Inflammatory macrophage treated with lipopolysaccharide for 4 hours (primary cell): ENCODE measurements around the gene ERC1.
"Not testable (repeated sequence)": the region's sequence is repeated elsewhere in the genome, so short reads cannot be mapped to it uniquely, and the experiment has no call there.

Experiments used
- DNase-seq: peaks from one replicate; pipeline ENCODE4 v3.0.0-alpha.2; 2020

Gene ERC1

DNA sequence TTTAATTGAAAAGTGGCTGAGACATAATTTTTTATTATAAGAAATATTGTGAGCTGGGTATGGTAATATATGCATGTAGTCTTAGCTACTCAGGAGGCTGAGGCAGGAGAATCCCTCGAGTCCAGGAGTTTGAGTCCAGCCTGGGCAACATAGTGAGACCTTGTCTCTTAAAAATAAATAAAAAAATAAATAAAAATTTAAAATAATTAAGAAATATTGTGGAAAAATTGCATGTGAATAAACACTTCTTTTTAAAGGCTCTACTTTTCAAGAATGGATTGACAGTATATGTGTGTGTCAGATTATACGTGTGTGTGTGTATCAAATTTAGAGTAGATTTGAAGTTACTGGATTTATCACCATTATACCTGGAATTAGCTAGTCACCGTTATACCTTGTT, 43.2 kb downstream of the ERC1 start:
- DNase-seq: no peak

DNA sequence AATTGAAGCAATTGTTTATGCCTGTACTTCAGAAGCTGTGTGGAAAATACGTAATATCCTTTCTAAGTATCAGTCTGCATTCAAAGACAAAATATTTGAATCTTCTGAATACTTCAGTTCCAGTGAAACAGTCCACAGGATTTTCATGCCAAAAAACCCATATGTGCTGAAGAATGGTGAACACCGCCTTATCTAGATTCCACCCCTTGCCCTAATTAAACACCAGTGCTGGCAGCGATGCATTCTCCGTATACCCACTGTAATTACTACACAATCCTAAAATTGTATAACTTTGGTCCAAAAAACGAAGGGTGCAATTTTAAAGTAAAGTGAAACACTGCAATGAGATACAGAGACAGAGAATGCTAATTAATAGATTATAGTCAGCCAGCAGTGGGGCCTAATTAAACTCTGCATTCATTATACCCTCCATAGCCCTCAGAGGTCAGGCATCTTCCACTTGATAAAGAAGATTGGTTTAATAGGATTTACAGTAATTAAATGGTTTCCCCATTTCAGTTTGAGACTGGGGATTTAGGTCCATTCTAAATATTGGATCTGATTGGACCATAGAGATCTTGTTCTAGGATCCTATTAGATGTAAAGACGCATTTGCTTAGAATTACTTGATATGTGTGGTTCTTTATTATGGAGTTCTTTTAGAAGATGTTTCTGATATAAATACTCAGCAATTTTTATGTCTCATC, 43.9 kb downstream of the ERC1 start:
- no peak for DNase-seq

DNA sequence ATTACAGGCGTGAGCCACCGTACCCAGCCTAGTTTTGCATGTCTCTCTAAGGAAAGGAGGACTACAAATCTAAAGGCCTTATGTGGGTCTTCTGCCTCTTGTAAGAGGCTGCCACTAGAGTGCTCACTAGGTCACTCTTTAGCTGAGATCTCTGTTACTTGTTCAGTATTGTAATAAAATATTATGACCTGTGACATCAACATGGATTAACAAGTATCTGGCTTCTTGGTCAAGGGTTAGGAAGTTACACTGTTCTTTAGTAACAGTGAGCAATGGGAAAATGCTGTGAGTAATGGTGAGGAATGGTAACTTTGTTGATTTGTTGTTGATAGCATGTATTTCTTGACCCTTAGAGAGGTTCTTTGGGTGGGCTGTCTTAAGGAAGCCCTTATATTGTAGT, 50.5 kb downstream of the ERC1 start:
- no peak for DNase-seq

DNA sequence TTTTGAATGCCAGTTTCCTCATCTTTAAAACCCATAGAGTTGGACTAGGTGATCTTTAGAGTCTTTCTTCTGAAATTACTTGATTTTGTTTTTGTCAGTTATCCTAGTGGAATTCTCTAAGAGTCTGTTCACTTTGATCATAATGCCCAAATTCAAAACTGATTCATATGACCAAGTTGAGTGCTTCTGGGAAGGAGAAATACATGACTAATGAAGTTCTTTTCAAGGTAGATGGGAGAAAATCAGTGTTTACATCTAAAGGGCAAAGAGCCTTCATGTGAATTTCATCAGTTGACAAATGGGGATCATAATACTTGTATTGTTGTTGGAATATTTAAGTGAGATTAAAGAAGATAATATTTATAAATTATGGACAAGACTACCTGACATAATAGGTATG, 53.2 kb downstream of the ERC1 start:
- no peak for DNase-seq

DNA sequence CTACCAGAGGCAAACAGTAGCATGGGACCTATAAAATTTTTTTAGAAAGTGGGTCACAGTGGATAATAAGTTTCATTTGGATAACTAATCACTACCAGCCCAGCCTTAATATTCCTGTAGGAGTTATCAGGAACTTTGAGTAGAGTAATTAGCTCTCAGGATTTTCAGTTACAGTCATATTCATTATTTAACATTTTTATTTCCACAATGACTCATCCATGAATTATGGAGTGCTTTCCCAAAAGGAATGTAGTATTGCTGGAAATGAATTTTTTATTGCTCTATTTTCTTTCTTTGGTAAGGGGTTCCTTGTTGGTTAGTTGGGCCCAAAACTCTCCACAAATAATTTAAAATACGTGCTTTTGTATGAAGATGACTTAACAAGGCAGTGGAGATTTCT, 53.7 kb downstream of the ERC1 start:
- no peak for DNase-seq

DNA sequence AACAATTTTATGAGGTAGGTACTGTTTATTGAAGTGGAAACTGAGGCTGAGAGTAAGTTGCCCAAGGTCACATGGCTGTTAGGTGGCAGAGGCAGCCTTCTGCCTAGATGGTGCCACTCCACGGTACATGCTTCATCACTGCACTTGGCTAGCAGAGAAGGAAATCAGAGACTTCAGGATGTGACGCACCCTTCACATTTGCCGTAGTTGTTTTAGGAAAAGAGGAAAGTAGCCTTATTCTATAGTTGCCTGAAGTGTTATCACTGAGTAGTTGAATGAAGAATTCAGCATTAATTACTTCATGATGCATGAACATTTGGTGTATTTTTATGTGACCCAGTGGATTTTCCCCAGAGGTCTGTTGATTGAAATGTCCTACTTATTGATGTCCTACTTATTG, 55.7 kb downstream of the ERC1 start:
- DNase-seq: peak; percentile 27

DNA sequence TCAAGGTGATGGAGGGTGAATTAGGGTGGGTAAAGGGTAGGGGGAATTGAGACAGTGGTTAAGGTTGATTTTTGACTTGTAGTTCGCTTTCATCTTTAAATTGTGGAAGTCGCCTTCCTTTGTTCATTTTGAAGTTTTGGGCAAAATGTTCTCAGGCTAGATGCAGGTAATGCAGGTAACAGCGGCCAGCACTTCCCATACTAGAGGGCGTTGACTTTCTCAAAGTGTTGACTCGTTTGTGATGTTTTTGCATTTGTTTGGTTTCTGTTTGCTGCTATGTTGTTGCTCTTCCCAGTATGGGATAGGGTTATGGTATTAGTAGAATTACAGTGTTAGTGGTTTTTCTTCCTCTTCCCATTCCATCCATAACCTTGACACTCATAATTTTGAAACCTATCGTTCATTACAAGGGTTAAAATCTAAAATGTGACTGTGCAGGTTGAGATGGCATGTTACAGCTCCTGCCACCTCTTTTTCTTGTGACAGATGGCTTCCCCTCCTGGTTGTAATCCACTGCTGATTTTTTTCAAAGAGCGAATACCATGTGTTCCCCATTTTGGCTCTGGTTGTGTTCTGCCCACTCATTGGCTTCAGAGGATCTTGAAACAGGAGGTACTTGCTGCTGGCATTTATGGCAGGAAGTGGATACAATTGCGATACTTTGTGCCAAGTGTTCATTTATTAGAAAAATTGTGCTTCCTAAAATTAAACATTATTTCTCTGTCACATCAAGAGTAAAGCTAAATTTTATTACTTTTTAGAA, 57.1 kb downstream of the ERC1 start:
- DNase-seq: peak; percentile 88

DNA sequence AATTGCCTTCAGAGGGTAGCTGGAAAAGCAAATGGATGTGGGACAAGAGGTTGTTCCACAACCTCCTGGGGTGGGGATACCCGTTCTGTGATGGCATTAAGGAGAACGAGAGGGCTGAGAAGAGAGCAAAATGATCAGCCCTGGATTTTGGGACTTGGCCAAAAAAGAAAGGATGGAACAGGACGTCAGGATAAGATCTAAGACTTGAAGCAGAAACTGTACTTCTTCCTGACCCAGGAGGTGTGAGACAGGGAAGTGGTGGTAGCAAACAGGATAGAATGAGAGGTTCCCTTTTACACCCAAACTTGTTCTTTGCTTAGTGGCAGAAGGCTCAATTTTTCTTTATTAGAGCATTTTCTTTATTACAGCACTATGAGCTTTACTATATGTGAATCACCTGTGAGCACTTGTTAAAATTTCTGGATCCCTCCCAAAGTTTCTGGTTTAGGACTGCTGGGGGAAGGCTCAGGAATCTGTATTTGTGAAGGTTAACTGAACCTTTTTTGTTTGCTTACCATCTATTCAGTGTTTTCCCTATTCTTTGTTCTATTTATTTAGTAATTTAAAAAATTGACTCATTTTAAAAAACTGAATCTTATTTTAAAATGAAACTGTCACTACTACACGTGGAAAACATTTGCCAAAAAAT, 59.2 kb downstream of the ERC1 start:
- peak; percentile 4 for DNase-seq

DNA sequence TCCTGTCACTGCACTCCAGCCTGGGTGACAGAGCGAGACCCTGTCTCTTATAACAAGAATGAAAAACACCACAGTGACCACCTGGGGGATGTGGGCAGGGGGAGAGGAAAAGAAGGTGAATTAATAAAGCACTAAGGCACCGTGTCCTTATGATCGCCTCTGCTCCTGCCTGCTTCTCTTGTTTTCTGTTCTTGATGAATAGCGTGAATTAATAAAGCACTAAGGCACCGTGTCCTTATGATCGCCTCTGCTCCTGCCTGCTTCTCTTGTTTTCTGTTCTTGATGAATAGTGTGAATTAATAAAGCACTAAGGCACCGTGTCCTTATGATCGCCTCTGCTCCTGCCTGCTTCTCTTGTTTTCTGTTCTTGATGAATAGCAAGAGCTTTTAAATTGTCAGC, 60.6 kb downstream of the ERC1 start:
- not testable (repeated sequence) for DNase-seq

DNA sequence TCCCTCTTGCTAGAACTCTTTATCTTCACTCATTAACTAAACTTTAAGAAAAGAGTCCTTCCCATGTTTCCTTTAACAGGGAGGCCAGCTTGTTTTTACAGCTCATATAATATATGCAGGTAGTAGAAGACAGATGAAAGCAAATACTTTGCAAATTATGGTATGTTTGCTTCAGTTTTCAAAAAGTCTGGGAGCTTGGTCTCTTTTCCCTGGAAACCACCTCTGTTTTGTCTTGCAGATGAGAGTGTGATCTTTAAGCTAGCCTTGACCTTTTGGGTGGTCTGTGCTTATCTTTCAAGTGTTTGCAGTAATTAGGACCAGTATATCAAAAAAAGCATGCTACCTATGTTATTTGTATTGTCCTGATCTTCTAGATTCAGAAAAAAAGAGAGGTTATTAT, 62.7 kb downstream of the ERC1 start:
- no peak for DNase-seq

DNA sequence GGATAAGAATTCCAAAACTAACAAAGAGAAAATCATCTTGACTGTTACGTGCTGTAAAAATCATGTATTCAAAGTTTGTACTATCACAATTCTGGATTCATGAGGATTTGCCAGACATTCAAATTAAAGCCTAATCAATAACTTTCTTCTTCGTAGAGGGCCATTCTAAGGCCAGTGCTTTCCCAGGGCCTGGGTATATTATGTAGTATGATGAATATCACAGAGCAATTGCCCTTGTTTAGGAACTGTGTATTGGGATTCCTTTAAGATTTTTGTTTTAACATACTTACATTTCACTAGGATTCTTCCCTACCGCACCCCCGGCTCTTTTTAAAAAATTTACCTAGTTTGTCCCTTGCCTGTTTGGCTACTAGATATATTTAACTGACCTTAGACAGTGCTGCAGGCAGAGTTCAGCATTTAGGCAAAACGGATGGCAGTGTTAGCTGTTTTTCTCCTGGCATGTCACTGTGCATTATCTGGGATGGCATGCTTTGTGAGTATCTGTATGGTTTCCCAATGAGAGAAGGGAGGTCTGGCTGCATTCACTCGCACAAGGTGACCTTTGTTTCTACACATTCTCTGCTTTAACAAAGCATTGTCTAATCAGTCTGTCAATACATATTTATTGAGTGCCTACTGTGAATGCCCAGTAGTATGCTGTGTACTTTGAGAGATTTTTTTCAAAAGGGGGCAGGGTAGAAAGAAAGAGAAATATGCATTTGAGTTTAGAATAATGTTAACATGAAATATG, 63.3 kb downstream of the ERC1 start:
- no peak for DNase-seq

DNA sequence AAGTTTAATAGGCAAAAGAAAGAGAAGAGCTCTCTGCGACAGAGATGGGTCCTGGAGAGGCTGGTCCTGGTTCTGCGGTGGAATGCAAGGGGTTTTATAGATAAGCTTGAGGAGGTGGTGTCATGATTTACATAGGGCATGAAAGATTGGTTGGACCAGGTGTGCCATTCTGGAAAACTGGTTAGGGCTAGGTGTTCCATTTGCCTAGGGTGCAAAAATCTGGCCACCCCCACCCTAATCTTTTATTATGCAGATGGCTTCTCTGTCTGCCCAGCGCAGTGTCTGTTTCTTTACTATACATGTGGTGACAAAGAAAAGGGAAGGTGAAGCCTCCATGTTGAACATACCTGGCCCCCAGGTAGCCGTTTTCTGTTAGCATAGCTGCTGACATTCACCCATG, 65.4 kb downstream of the ERC1 start:
- DNase-seq: no peak

DNA sequence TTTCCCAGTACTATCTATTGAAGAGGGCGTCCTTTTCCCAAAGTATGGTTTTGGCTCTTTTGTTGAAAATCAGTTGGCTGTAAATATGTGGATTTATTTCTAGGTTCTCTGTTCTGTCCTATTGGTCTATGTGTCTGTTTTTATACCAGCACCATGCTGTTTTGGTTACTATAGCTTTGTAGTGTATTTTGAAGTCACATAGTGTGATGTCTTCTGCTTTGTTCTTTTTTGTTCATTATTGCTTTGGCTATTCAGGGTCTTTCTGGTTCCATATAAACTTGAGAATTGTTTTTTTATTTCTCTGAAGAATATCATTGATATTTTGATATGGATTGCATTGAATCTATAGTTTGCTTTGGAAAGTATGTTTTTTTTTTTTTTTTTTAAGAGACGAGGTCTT, 67.4 kb downstream of the ERC1 start:
- no peak for DNase-seq

DNA sequence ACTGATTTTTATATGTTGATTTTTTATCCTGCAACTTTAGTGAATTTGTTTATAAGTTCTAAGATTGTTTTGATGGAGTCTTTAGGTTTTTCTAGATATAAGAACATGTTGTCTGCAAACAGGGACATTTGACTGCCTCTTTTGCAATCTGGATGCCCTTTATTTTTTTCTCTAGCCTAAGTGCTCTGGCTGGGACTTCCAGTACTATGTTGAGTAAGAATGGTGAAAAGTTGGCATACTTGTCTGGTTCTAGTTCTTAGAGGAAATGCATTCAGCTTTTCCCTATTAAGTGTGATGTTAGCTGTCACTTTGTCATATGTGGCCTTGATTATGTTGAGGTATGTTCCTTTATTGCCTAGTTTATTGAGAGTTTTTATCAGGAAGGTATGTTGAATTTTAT, 68.1 kb downstream of the ERC1 start:
- peak; percentile 74 for DNase-seq

DNA sequence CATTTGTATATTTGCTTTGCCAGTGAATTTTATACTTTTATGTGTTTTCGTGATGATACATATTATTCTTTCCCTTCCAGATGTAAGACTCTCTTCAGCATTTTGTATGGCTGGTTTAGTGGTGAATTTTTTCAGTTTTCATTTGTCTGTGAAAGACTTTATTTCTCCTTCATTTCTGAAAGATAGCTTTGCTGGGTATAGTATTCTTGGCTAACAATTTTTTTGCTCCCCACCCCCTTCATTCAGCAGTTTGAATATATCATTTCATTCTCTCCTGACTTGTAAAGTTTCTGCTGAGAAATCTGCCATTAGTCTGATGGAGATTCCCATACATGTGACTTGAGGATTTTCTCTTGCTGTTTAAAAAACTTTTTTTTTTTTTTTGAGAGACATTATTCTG, 72.8 kb downstream of the ERC1 start:
- DNase-seq: no peak

DNA sequence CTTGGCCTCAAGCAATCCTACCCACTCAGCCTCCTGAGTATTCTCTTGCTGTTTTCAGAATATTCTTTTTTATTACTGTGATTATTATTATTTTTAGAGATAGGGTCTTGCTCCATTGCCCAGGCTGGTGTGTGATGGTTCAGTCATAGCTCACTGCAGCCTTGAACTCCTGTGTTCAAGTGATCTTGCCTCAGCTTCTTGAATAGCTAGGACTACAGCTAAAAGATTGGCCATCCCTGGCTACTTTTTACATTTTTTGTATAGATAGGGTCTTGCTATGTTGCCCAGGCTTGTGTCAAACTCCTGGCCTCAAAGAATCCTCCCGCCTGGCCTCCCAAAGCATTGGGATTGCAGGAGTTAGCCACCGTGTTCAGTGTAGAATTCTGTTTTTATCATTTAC, 73.3 kb downstream of the ERC1 start:
- no peak for DNase-seq

DNA sequence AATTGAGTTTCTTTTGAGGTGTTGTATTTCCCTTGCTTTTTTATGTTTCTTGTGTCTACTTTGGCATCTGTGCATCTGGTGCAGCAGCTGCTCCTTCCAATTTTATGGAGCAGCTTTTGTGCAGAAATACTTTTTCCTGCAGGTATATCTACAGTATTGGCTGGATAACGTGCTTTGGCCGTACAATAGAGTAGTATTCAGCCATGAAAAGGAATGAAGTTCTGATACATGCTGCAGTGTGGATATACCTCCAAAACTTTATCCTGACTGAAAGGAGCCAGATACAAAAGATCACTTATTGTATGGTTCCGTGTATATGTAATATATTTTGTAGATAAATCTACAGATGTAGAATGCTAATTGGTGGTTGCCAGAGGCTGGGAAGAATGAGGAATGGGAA, 74.6 kb downstream of the ERC1 start:
- DNase-seq: no peak

DNA sequence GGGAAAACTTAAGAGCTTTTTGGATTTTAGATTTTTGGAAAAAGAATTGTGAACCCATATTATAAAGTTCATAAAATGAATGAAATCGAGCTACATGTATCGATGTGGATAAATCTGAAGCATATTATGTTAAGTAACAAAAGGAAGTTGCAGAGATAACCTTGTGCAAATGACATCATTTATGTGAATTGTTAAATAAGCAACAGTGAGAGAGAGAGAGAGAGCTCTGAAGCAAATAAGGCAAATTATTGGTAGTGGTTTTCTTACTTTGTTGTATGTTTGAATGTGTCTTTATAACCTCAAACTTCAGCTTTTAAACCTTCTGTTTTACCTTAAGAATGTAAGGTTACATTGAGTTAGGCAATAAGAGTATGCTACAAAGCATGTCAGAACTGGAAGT, 78.8 kb downstream of the ERC1 start:
- DNase-seq: peak; percentile 36

DNA sequence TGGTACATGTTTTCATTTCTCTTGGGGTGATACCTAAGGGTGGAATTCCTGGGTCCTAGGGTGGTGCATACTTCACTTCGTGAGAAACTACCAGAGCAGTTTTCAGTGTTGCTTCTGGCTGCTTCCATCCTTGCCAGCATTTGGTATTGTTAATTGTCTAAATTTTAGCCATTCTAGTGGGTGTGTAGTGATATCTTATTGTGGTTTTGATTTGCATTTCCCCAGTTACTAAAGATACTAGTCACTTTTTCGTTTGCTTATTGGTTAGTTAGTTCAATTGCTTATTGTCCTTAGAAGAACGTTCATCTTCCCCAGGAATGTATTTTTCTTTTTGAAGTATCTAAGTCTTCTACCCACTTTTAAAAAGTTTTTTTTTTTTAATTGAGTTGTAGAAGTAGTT, 80.2 kb downstream of the ERC1 start:
- DNase-seq: no peak

DNA sequence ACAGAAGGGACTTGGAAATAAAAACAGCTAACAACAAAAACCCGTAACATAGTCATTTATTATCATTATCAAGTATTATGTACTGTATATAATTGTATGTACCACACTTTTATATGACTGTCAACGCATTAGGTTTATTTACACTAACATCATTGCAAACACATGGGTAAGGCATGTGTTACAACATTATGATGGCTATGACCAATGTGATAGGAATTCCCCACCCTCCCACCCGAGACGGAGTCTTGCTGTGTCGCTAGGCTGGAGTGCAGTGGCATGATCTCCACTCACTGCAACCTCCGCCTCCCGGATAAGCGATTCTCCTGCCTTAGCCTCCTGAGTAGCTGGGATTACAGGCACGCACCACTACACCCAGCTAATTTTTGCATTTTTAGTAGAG, 82.6 kb downstream of the ERC1 start:
- no peak for DNase-seq

DNA sequence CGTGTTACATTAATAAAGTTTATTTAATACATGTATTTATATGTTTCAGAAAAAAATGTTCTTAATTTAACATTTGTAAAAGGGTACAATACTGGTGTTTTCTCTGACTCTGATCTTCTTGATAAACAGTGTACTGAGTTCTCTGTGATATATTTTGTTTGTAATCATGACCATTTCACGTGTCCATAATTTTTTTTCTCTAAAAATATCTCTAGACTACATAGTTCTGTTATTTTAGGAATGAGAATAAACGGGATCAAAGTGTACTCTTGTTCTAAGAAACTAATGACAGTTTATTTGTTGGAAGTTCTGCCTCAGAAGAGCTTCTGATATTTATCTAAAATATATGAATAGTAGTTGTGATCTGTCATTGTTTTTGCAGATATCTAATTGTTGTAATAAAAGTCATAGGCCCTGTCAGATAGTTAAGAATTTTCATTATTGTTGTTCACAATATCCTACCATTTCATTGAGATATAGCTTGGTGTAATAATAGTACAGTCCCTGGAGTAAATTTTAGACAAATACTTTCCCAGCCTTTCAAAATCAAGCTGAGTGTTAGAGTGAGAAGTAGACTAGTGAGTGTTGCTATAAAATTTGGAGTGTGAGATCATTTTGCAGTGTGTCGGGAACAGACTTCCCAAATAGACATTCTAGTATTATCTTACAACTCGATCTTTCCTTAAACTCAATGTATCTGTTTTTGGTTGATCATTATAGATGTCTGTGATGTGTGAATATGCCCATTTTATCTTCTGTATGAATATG, 86.2 kb downstream of the ERC1 start:
- no peak for DNase-seq

DNA sequence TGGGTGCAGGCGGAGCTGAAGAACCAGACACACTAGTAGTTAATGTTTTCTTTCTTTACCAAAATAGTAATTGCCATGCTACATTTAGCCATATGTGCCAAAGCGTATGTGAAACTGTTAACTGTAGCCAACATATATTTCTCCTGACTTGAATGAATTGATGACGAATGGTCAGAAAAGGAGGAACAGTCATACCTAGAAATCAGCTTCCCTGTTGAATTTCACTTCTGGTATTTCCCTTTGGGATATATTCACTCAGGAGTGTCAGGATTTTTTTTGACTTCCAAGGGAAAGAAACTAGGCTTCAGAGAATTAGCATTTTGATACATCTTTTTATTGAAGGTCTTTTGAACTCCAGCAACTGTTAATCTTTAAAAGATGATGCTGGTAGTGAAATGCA, 87.0 kb downstream of the ERC1 start:
- DNase-seq: peak; percentile 30
